Thyroid gland (tissue), 4 donors: ENCODE results near the gene ATXN1. TPM values are rescaled to one million over a fixed set of nuclear protein-coding genes. Genes with fewer than 3 reads are reported as not detected.

Source experiments
- DNase-seq, 2 donors: peaks; one replicate each; pipeline ENCODE4 v3.0.0-alpha.2; 2019
- H3K27ac ChIP-seq, 3 donors: fragments of 200-600 bp; sonication (generic); 1 replicate in 2 of 3; 2 replicates in 1 of 3; pipeline ENCODE4 v1.5.1; 2016 to 2019; ENCODE audit warnings: mild to moderate bottlenecking in 1 of 3, moderate library complexity in 1 of 3
- H3K27me3 ChIP-seq: fragments of 200-600 bp; sonication (generic); one replicate; pipeline ENCODE4 v1.5.1; 2019
- H3K36me3 ChIP-seq, 2 donors: fragments of 200-600 bp; sonication (generic); one replicate each; pipeline ENCODE4 v1.5.1; 2016 to 2019
- H3K4me1 ChIP-seq, 2 donors: fragments of 200-600 bp; sonication (generic); one replicate each; pipeline ENCODE4 v1.5.1; 2017 to 2019
- H3K4me3 ChIP-seq, 3 donors: fragments of 200-600 bp; sonication (generic); replicated peaks in 1 of 3; 1 replicate in 2 of 3; 2 replicates in 1 of 3; pipeline ENCODE4 v1.5.1; 2016; ENCODE audit warnings: mild to moderate bottlenecking in 1 of 3
- H3K9me3 ChIP-seq: fragments of 200-600 bp; sonication (generic); one replicate; pipeline ENCODE4 v1.5.1; 2017
- POLR2A ChIP-seq, 2 donors: fragments of 450-650 bp; IDR thresholded peaks; one replicate each; pipeline ENCODE4 v1.6.1; 2017; ENCODE audit warnings: antibody characterized with exemption in 2 of 2, mild to moderate bottlenecking in 2 of 2, moderate library complexity in 1 of 2
- WGBS, 2 donors: methylation state at CpG; one replicate each; pipeline ENCODE4 v1.1.5; 2017; 5-methylcytosine and 5-hydroxymethylcytosine counted together
- intact Hi-C: fragments of 100-400 bp; cut with DNase I; formaldehyde crosslinking; loops from one replicate; pipeline ENCODE4 v1.15.1; 2023
- total RNA-seq, 4 donors: library from RNA; depleted of rRNA; stranded (reverse); fragments of >200 nt; gene quantifications; one replicate each; pipeline ENCODE4 v1.2.3, GENCODE V29; 2016
- TF ChIP-seq, protein P1 (sequence below), 6 experiments: fragments of 200-600 bp in 3 of 6; fragments of 450-650 bp in 3 of 6; sonication (generic) in 3 of 6; IDR thresholded peaks; one replicate each; pipeline ENCODE4 v1.5.1; 2016 to 2019; ENCODE audit warnings: antibody characterized with exemption in 6 of 6, mild to moderate bottlenecking in 2 of 6, inconsistent platforms in 1 of 6, moderate library complexity in 1 of 6

Gene ATXN1
- total RNA-seq, 4 donors from 2014 or later, result 62.1 to 88.1 (median 83.0) TPM

DNA sequence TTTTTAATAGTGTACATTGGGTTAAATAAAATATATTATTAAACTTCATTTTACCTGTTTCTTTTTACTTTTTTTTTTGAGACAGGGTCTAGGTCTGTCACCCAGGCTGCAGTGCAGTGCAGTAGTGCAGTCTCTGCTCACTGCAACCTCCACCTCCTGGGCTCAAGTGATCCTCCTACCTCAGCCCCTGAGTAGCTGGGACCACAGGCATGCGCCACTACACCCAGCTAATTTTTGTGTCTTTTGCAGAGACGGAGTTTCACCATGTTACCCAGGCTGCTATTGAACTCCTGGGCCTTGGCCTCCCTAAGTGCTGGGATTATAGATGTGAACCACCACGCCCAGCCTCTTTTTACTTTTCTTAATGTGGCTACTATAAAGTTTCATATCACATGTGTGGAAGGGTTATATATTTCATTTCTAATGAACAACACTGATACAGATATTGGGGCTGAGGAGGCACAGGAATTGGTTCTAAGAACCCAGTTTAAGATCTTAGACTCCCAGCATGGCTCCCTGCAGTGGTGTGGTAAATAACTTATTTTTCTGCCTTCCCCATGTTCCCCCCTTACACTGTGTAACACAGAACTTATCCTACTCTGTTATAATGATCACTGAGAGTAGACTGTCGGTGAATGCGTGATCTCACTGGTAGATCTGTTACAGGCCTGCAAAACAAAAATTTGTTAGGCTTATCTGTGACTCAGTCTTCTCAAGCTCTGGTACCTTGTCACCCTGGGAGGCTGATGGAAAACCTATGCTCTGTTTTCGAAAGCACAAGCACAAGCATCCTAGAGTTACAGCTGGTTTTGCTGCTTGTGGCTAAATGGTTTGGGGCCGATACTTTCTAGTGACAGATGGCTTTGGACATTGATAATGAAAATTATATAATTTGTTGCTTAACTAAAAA, 5.8 kb upstream of the ATXN1 start:
- Histone ChIP-seq H3K4me3 (no peak overlapping the region), H3K4me1 (peaks cover 11 to 32% of the 10 kb centered on the region in 2 donors), H3K9me3 (no peaks in the 10 kb centered on the region), H3K27ac (peak overlapping the region in 1 of 3 donors; percentile 58), H3K27me3 (no peaks in the 10 kb centered on the region), H3K36me3 (no peaks in the 10 kb centered on the region)
- TF ChIP-seq POLR2A (IDR thresholded peaks at IDR 0.05), result no peak
- TF ChIP-seq, protein P1, sequence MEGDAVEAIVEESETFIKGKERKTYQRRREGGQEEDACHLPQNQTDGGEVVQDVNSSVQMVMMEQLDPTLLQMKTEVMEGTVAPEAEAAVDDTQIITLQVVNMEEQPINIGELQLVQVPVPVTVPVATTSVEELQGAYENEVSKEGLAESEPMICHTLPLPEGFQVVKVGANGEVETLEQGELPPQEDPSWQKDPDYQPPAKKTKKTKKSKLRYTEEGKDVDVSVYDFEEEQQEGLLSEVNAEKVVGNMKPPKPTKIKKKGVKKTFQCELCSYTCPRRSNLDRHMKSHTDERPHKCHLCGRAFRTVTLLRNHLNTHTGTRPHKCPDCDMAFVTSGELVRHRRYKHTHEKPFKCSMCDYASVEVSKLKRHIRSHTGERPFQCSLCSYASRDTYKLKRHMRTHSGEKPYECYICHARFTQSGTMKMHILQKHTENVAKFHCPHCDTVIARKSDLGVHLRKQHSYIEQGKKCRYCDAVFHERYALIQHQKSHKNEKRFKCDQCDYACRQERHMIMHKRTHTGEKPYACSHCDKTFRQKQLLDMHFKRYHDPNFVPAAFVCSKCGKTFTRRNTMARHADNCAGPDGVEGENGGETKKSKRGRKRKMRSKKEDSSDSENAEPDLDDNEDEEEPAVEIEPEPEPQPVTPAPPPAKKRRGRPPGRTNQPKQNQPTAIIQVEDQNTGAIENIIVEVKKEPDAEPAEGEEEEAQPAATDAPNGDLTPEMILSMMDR (IDR thresholded peaks at IDR 0.05), result no peak
- no peak for DNase-seq
- intact Hi-C loops, result loop anchor here (10.0 kb wide), 1 partner anchor 92 kb away; no protein-coding TSS in a partner anchor
- WGBS, 2 donors, result 92 to 98% methylated on average over 7 of the region's 7 CpGs

DNA sequence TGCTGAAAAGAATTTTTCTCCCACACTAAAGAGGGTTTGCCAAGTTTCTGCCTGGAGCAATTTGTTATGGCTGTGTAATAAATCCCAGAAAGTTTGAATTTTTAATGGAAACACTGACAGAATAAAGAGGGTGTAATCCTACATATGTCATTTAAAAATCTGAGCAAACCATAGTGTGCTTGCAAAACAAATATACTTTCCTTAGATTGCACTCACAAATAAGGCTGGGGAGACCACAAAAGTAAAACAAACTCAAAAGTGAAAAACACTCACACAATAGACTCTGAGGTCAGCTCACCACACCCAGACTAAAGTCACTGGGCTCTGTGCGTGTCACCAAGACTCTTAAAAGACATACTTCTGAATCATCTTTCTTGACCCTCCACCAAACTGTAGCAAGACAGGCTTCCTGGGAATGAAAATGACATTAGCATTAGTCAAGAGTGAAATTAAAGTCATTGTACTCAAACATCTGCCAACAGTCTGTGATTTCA, 4.8 kb upstream of the ATXN1 start:
- DNase-seq, result no peak
- WGBS, 2 donors, result 55 to 72% methylated on average over 1 of the region's 1 CpG
- H3K27me3 ChIP-seq, result no peaks in the 10 kb centered on the region
- peaks cover 11 to 32% of the 10 kb centered on the region in 2 donors for H3K4me1 ChIP-seq
- H3K36me3 ChIP-seq, result no peaks in the 10 kb centered on the region
- H3K9me3 ChIP-seq, result no peaks in the 10 kb centered on the region
- intact Hi-C loops, result loop anchor here (10.0 kb wide), 1 partner anchor 91 kb away; no protein-coding TSS in a partner anchor
- H3K27ac ChIP-seq, result no peak overlapping the region
- no peak for TF ChIP-seq POLR2A (IDR thresholded peaks at IDR 0.05)
- TF ChIP-seq, protein P1 (IDR thresholded peaks at IDR 0.05), result no peak
- no peak overlapping the region for H3K4me3 ChIP-seq

DNA sequence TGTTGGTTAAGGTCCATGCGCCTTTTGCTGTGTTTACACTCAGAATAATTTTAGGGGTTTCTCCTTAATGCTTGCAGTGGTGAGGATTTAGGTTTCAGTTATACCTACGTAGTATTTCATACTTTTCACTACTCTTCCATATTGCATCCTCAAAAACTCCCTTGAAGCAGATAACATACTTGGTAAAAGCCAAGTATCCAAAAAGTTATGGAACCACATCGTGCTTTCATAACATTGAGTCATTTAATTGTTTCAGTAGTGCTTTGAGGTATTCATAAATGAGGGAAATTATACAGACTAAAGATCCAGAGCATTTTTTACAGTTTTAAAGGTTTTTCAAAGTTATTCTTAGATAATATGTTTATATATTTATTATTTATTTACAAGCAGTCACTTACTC, 4.0 kb upstream of the ATXN1 start:
- H3K27me3 ChIP-seq, result no peaks in the 10 kb centered on the region
- intact Hi-C loops, result loop anchor here (10.0 kb wide), 1 partner anchor 90 kb away; no protein-coding TSS in a partner anchor
- TF ChIP-seq, protein P1 (IDR thresholded peaks at IDR 0.05), result no peak
- no peak for TF ChIP-seq POLR2A (IDR thresholded peaks at IDR 0.05)
- H3K36me3 ChIP-seq, result no peaks in the 10 kb centered on the region
- no peak overlapping the region for H3K27ac ChIP-seq
- DNase-seq, result no peak
- peaks cover 11 to 25% of the 10 kb centered on the region in 2 donors for H3K4me1 ChIP-seq
- H3K9me3 ChIP-seq, result no peaks in the 10 kb centered on the region
- no peak overlapping the region for H3K4me3 ChIP-seq
- 91 to 92% methylated on average over 3 of the region's 3 CpGs for WGBS, 2 donors

DNA sequence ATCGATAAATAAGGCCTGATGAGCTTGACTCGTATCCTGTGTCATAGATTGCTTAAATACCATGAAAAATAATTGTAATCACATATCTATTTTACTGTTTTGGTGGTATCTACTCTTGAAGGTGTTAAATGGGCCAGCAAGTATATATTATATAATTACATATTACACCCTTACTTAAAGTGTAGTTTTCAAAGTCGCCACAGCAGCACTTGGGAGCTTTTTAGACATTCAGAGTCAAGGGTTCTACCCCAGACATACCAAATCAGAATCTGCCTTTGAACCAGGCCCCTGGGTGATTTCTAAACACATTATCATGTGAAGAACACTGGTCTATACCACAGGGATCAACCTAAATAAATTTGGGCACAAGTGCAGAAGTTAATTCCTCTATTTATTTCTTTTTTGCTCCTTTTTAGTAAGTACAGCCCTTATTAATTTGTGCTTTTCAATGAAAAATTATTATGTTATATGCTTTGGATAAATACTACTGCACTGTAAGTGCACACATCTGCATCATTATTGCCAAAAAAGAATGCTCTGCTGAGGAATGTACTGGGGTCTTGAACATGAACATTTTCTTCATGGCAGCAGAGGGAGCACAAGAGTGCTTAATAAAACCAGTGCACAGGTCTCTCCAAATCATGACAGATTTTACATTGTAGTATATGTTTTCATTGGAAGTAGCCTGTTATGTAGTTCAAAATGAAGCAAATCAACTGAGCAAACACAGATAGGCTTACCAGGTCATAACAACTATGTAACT, 3.1 kb upstream of the ATXN1 start:
- WGBS, 2 donors, result 82 to 86% methylated on average over 3 of the region's 3 CpGs
- H3K9me3 ChIP-seq, result no peaks in the 10 kb centered on the region
- H3K4me1 ChIP-seq, result peaks cover 11 to 22% of the 10 kb centered on the region in 2 donors
- H3K27ac ChIP-seq, result no peak overlapping the region
- intact Hi-C loops, result loop anchor here (5.0 to 10.0 kb wide), 2 partner anchors 90 to 432 kb away; no protein-coding TSS in a partner anchor
- TF ChIP-seq POLR2A (IDR thresholded peaks at IDR 0.05), result no peak
- TF ChIP-seq, protein P1 (IDR thresholded peaks at IDR 0.05), result peak in 4 of 6 experiments; percentile 18 to 47 (median 37)
- no peak for DNase-seq
- H3K4me3 ChIP-seq, result no peak overlapping the region
- H3K27me3 ChIP-seq, result no peaks in the 10 kb centered on the region
- H3K36me3 ChIP-seq, result no peaks in the 10 kb centered on the region
